Renal cortex interstitium (tissue), 15 donors: ENCODE results near the gene SPOCD1. TPM values are rescaled to one million over a fixed set of nuclear protein-coding genes. Genes with fewer than 3 reads are reported as not detected.
A peak's percentile ranks its signal among the peaks of the same experiment; 100 is the strongest.

Experiments used
- DNase-seq, 11 donors: peaks; one replicate each; pipeline ENCODE4 v3.0.0-alpha.2; 2013; ENCODE audit warnings: low read depth in 9 of 11, low spot score in 4 of 11; ENCODE audit errors: extremely low read depth in 1 of 11
- long read RNA-seq, 16 experiments: transcript quantifications; one replicate each; lab custom pipeline, GENCODE V29; 2026
- polyA plus RNA-seq, 3 donors: library from polyadenylated mRNA; unstranded; fragments of 120-200 nt; gene quantifications; one replicate each; pipeline ENCODE4 v1.2.1, GENCODE V29; 2013; ENCODE audit not compliant: insufficient read length in 3 of 3

Gene SPOCD1
- polyA plus RNA-seq: under 1 TPM; 0.12 to 0.39 (median 0.19) TPM
- long read RNA-seq, donor 1: 0 reads
- long read RNA-seq, donor 2: 0 reads
- long read RNA-seq, donor 3: 0 reads
- long read RNA-seq, donor 4: 0 reads
- long read RNA-seq, donor 5: 0 reads
- long read RNA-seq, donor 6: 0 reads
- long read RNA-seq, donor 7: 0 reads
- long read RNA-seq, donor 8: 0 reads
- long read RNA-seq, donor 9: 0 reads
- long read RNA-seq, donor 10: 0 reads
- long read RNA-seq, donor 11: 0 reads
- long read RNA-seq, donor 12: 0 reads
- long read RNA-seq, donor 13: 0 reads
- long read RNA-seq, donor 14: 0 reads
- long read RNA-seq, donor 15: 0 reads
- long read RNA-seq, donor 16: 0 reads

- DNase-seq: peak in 10 of 11 donors; percentile 13 to 46 (median 36)
These were observed at the start of gene SPOCD1 for GRCh38 chr1:31815752-31816500. Gene SPOCD1 (minus strand): TSS chr1:31816022. CDS start chr1:31815333, 689 bp downstream.

DNA sequence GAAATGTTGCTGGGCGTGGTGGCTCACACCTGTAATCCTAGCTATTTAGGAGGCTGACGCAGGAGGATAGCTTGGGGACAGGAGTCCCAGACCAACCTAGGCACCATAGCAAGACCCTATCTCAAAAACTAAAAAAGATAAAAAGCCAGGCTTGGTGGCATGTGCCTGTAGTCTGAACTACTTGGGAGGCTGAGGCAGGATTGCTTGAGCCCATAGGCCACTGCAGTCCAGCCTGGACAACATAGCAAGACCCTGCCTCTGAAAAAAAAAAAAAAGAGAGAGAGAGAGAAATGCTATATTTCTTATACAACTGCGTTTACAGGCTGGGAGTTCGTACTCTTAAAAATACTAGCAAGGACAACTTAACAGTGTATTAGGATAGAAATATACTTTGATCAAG is 46.2 kb upstream of the SPOCD1 start:
- no peak for DNase-seq

DNA sequence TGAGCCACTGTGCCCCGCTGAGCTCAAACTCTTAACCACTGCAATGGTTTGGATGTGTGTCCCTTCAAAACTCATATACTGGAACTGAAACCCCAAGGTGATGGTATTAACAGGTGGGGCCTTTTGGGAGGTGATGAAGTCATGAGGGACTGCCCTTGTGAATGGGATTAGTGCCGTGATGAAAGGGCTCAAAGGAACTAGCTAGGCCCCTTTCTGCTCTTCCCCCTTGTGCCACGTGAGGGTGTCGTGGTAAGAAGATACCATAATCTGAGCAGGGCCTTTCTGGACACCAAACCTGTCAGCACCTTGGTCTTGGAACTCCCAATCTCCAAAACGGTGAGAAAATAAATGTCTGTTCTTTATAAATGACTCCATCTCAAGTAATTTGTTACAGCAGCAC is 45.5 kb upstream of the SPOCD1 start:
- no peak for DNase-seq

- DNase-seq: no peak
These were observed 44.8 kb upstream of the SPOCD1 start for GRCh38 chr1:31860581-31860980.

GRCh38 chr1:31859719-31860118 is 43.9 kb upstream of the SPOCD1 start:
- DNase-seq: no peak

DNA sequence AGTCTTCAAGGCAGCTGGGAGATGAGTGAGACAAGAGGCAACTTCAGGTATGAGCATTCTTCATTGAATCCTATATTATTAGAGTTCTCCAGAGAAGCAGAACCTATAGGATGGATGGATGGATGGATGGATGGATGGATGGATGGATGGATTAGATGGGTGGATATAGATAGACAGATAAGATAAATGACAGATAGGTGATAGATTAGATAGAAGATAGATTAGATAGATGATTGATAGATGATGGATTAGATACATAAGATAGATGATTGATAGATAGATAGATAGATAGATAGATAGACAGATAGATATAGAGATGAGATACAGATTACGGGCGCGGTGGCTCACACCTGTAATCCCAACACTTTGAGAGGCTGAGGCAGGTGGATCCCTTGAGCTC is 43.2 kb upstream of the SPOCD1 start:
- no peak for DNase-seq

GRCh38 chr1:31857863-31858262 is 42.0 kb upstream of the SPOCD1 start:
- DNase-seq: no peak

GRCh38 chr1:31856140-31856539 is 40.3 kb upstream of the SPOCD1 start:
- DNase-seq: no peak

GRCh38 chr1:31855038-31855845 is 39.4 kb upstream of the SPOCD1 start:
- no peak for DNase-seq

DNA sequence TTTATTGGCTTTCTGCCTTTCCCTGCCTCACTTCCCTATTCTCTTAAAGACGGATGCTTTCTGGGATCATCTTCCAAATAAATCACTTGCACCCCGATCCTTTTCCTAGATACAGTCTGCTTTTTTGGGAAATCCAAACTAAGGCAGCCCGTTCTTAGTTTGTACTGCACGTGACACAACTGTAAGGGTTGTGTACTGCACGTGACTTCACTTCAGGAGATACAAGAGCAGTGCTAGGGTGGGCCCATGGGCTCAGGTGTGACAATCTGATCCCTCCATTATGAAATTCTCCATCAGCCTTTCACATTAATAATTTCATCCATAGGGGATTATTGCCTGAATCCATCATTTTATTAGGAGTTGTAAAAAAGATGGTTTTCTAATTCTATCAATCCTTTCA is 33.8 kb upstream of the SPOCD1 start:
- no peak for DNase-seq

GRCh38 chr1:31848381-31848897 is 32.6 kb upstream of the SPOCD1 start:
- DNase-seq: no peak

DNA sequence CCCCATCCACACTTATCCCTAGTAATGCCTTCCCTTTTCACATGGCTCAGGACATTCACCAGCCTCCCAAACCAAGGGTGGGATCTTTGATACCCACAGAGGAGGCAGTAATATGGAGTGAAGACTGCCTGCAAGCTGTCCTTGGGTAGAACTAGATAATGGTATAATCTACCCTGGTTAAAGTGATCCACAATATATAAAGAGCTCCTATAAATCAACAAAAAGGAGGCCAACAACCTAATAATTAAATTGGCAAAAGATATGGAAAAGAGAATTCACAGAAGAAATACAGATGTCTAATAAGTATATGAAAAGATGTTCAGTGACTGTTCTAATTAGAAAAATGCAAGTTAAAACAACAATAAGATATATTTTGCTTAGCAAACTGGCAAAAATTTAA is 30.7 kb upstream of the SPOCD1 start:
- DNase-seq: no peak

DNA sequence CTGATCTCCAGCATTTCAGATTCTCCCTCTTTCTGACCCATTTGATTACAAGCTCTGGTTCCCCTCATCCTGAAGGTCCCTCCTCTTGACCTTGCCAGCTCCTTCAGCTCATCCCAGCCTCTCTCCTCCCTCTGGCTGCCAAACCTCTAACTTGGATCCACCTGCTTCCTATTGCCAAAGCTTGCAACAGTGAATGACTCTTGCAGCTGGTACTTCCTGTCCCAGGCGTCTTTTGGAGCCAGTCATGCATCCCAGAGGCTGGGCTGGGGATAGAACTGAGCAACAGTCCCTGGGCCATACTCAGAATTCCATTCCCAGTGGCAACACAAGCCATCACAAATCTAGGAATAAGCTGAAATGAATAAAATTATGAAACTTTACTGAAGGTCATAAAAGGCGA is 27.7 kb upstream of the SPOCD1 start:
- DNase-seq: no peak

DNA sequence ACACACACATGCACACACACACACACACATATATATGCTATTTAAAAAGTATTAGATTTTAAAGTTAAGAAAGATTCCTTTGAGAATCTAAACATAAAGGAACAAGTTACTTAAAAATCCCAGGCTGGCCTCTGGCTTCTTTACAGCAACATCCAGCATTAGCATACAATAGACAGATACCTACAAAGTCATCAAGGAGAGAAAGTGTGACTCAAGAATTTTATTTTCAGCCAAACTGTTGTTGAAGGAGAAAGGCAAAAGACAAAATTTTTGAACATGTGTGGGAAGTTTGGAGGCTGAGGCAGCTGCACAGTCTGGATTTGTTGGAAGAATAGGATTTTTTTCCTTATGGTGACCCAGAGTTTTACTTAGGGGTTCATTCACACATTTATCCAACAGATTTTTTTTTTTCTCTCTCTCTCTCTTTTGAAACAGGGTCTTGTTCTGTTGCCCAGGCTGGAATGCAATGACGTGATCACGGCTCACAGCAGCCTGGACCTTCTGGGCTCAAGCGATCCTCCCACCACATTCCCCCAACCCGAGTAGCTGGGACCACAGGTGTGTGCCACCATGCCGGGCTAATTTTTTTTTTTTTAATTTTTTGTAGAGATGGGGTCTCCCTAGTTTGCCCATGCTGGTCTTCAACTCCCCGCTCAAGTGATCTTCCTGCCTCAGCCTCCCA is 24.0 kb upstream of the SPOCD1 start:
- DNase-seq: no peak

GRCh38 chr1:31837451-31838158 is 21.8 kb upstream of the SPOCD1 start:
- no peak for DNase-seq

DNA sequence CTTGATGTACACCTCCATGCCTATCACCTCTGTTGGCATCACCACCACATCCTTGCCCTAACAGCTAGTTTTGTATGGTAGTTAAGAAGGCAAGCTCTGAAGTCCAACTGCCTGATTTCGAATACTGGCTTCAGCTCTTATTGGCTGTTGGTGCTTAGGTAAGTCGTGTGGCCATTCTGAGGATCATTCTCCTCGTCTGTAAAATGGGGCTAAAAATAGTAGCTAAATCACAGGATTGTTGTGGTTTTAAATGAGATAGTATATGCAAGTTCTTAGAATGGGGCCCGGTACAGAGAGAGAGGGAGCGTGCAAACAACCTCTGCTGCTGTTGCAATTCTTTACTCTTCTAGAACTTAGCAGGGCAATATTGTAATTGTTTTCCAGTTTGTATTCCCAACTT is 20.8 kb upstream of the SPOCD1 start:
- no peak for DNase-seq

- no peak for DNase-seq
These were observed 19.6 kb upstream of the SPOCD1 start for GRCh38 chr1:31835415-31835814.

DNA sequence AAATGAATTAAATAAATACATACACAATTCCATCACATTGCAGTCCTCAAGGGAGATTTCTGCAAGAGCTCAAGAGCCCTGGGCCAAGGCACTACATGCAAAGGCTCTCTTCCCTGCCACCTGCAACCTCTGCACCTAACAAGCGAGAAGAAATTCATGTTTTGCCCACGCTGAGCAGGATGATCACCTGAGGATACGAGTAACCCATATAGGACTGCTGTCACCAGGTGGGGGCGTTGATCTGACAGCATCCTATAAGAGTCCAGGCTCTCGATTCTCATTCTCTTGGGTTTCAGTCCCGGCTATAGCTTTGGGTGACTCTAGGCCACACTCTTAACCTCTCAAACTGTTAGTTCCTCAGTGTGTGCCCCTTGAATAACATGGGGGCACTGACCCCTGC is 18.7 kb upstream of the SPOCD1 start:
- no peak for DNase-seq
